H1 (cell line): ENCODE data around the gene TEAD2. TPM values are rescaled to one million over a fixed set of nuclear protein-coding genes. Genes with fewer than 3 reads are reported as not detected.

Experiments used
- CTCF ChIA-PET: fragments of 300-600 bp; sonication (Branson Sonifier 250); formaldehyde crosslinking; loops from one replicate; lab custom pipeline; 2021; ENCODE audit not compliant: partially characterized antibody; lab: Charles Lee
- POLR2A ChIA-PET: fragments of 300-600 bp; sonication (Branson Sonifier 250); formaldehyde crosslinking; loops from one replicate; lab custom pipeline; 2021; ENCODE audit warnings: inconsistent platforms; ENCODE audit not compliant: partially characterized antibody; lab: Charles Lee
- DNase-seq, 2 experiments: peaks; one replicate each; pipeline versions ENCODE4 v3.0.0 to v3.0.0-alpha.2; 2010 to 2022; ENCODE audit warnings: low spot score in 2 of 2, low read depth in 1 of 2, mixed read lengths in 1 of 2
- FAIRE-seq: peaks from 2 replicates; lab custom pipeline; 2011; peaks lifted over from hg19 to GRCh38; lab: Jason Lieb, UNC
- H2AFZ ChIP-seq: 2 replicates; pipeline ENCODE4 v1.8.1; 2012; ENCODE audit warnings: low read length, inconsistent platforms
- H2AK5ac ChIP-seq: 2 replicates; pipeline ENCODE4 v1.6.1; 2013; ENCODE audit warnings: low read depth, low read length
- H2BK120ac ChIP-seq: replicated peaks from 2 replicates; pipeline ENCODE3; 2013; ENCODE audit warnings: low read depth, low read length, inconsistent platforms
- H2BK12ac ChIP-seq: 2 replicates; pipeline ENCODE4 v1.6.1; 2013; ENCODE audit warnings: low read depth, low read length
- H2BK15ac ChIP-seq: 2 replicates; pipeline ENCODE4 v1.6.1; 2013; ENCODE audit warnings: low read length
- H2BK20ac ChIP-seq: 2 replicates; pipeline ENCODE4 v1.6.1; 2013; ENCODE audit warnings: low read length
- H2BK5ac ChIP-seq: 2 replicates; pipeline ENCODE4 v1.6.1; 2013; ENCODE audit warnings: low read depth, low read length
- H3K14ac ChIP-seq: 2 replicates; pipeline ENCODE4 v1.6.1; 2013; ENCODE audit warnings: inconsistent platforms; ENCODE audit not compliant: insufficient read length
- H3K18ac ChIP-seq: 2 replicates; pipeline ENCODE4 v1.6.1; 2013; ENCODE audit warnings: low read length; ENCODE audit errors: extremely low read depth
- H3K23ac ChIP-seq: 2 replicates; pipeline ENCODE4 v1.6.1; 2013; ENCODE audit warnings: inconsistent platforms; ENCODE audit not compliant: insufficient read length
- H3K23me2 ChIP-seq: 2 replicates; pipeline ENCODE4 v1.6.1; 2013; ENCODE audit warnings: low read depth, low read length
- H3K27ac ChIP-seq: 2 replicates; pipeline ENCODE4 v1.6.1; 2011; ENCODE audit warnings: low read depth, low read length, inconsistent platforms
- H3K27me3 ChIP-seq, 4 experiments: replicated peaks in 1 of 4; 1 replicate in 1 of 4; 2 replicates in 3 of 4; pipeline versions ENCODE4 v1.6.1 to v1.8.1; 2011 to 2013; ENCODE audit warnings: low read length in 3 of 4, mild to moderate bottlenecking in 3 of 4, inconsistent platforms in 2 of 4, mixed read lengths in 2 of 4, moderate library complexity in 1 of 4; ENCODE audit not compliant: control insufficient read depth in 3 of 4, insufficient read depth in 3 of 4; ENCODE audit errors: extremely low read depth in 1 of 4
- H3K36me3 ChIP-seq, 4 experiments: 2 replicates each; pipeline versions ENCODE4 v1.6.1 to v1.8.1; 2011 to 2013; ENCODE audit warnings: mild to moderate bottlenecking in 4 of 4, low read length in 3 of 4, moderate library complexity in 2 of 4, control low read depth in 1 of 4, inconsistent platforms in 1 of 4; ENCODE audit not compliant: insufficient read depth in 4 of 4, control insufficient read depth in 2 of 4
- H3K4ac ChIP-seq: replicated peaks from 2 replicates; pipeline ENCODE3; 2013; ENCODE audit warnings: low read length, low read depth, mixed read lengths, inconsistent platforms; ENCODE audit not compliant: insufficient read length
- H3K4me1 ChIP-seq, 4 experiments: replicated peaks in 1 of 4; 1 replicate in 1 of 4; 2 replicates in 3 of 4; pipeline versions ENCODE4 v1.6.1 to v1.8.1; 2011 to 2013; ENCODE audit warnings: low read length in 3 of 4, inconsistent platforms in 2 of 4, mixed read lengths in 1 of 4; ENCODE audit not compliant: insufficient read depth in 4 of 4, control insufficient read depth in 3 of 4
- H3K4me2 ChIP-seq, 2 experiments: 2 replicates each; pipeline versions ENCODE4 v1.6.1 to v1.8.1; 2011 to 2013; ENCODE audit warnings: low read depth in 2 of 2, low read length in 2 of 2, control low read depth in 1 of 2, inconsistent platforms in 1 of 2, mild to moderate bottlenecking in 1 of 2; ENCODE audit not compliant: insufficient read depth in 1 of 2
- H3K4me3 ChIP-seq, 4 experiments: fragments of 200-600, 300-600 bp in 1 of 4; sonication (generic), shearing (Covaris generic), sonication (Bioruptor Twin) in 1 of 4; 2 replicates each; pipeline versions ENCODE4 v1.5.1 to v1.8.1; 2011 to 2016; ENCODE audit warnings: low read length in 4 of 4, low read depth in 3 of 4, control low read depth in 2 of 4, inconsistent platforms in 2 of 4, mild to moderate bottlenecking in 2 of 4, mixed read lengths in 1 of 4, moderate library complexity in 1 of 4; ENCODE audit not compliant: insufficient read depth in 2 of 4; ENCODE audit errors: extremely low read depth in 1 of 4
- H3K56ac ChIP-seq: replicated peaks from 2 replicates; pipeline ENCODE3; 2013; ENCODE audit warnings: low read depth, mild to moderate bottlenecking, mixed read lengths, low read length, inconsistent platforms; ENCODE audit not compliant: insufficient read length
- H3K79me1 ChIP-seq: 2 replicates; pipeline ENCODE4 v1.6.1; 2013; ENCODE audit warnings: low read depth, low read length, control low read depth
- H3K79me2 ChIP-seq, 2 experiments: 2 replicates each; pipeline versions ENCODE4 v1.6.1 to v1.8.1; 2012 to 2013; ENCODE audit warnings: low read length in 2 of 2, mild to moderate bottlenecking in 2 of 2, inconsistent platforms in 1 of 2; ENCODE audit not compliant: insufficient read depth in 2 of 2, control insufficient read depth in 1 of 2
- H3K9ac ChIP-seq, 4 experiments: replicated peaks in 1 of 4; 1 replicate in 1 of 4; 2 replicates in 3 of 4; pipeline versions ENCODE4 v1.6.1 to v1.8.1; 2011 to 2013; ENCODE audit warnings: low read depth in 3 of 4, low read length in 3 of 4, control low read depth in 2 of 4, mild to moderate bottlenecking in 2 of 4, moderate library complexity in 2 of 4, inconsistent platforms in 1 of 4; ENCODE audit errors: extremely low read depth in 1 of 4
- H3K9me3 ChIP-seq, 2 experiments: 2 replicates each; pipeline versions ENCODE4 v1.6.1 to v1.8.1; 2012 to 2013; ENCODE audit warnings: mild to moderate bottlenecking in 2 of 2, moderate library complexity in 2 of 2, control low read depth in 1 of 2, inconsistent platforms in 1 of 2, low read depth in 1 of 2, low read length in 1 of 2, mixed read lengths in 1 of 2; ENCODE audit not compliant: insufficient read depth in 2 of 2
- H4K20me1 ChIP-seq, 2 experiments: replicated peaks in 1 of 2; 2 replicates each; pipeline versions ENCODE3 to v1.8.1; 2011 to 2013; ENCODE audit warnings: inconsistent platforms in 2 of 2, low read length in 2 of 2, mild to moderate bottlenecking in 1 of 2; ENCODE audit not compliant: insufficient read depth in 2 of 2, control insufficient read depth in 1 of 2
- H4K5ac ChIP-seq: 2 replicates; pipeline ENCODE4 v1.6.1; 2013; ENCODE audit warnings: low read length, low read depth, mixed read lengths, inconsistent platforms; ENCODE audit not compliant: insufficient read length
- H4K8ac ChIP-seq: 2 replicates; pipeline ENCODE4 v1.8.0; 2013; ENCODE audit warnings: mild to moderate bottlenecking, moderate library complexity, low read length, inconsistent platforms; ENCODE audit not compliant: insufficient read depth; ENCODE audit errors: extremely low read depth
- H4K91ac ChIP-seq: replicated peaks from 2 replicates; pipeline ENCODE3; 2013; ENCODE audit warnings: low read length, mixed read lengths, inconsistent platforms; ENCODE audit not compliant: insufficient read length
- POLR2AphosphoS5 ChIP-seq: IDR thresholded peaks from 2 replicates; pipeline ENCODE4 v1.6.1; 2011; ENCODE audit warnings: low read depth, low read length
- SIN3A ChIP-seq, 2 experiments: IDR thresholded peaks in 1 of 2; conservative IDR thresholded peaks in 1 of 2; 2 replicates each; pipeline ENCODE4 v1.6.1; 2011 to 2012; ENCODE audit warnings: low read length in 2 of 2, improper control_type of control experiment in 1 of 2, low read depth in 1 of 2, mild to moderate bottlenecking in 1 of 2
- TBP ChIP-seq: IDR thresholded peaks from 2 replicates; pipeline ENCODE4 v1.6.1; 2011; ENCODE audit warnings: low read depth, low read length, improper control_type of control experiment
- WGBS, 2 experiments: shearing (Covaris generic) in 1 of 2; methylation state at CpG; one replicate each; pipeline versions ENCODE4 v1.1.6 to v1.1.7; 2013 to 2015; ENCODE audit warnings: low lambda C conversion rate in 2 of 2, mixed read lengths in 2 of 2, inconsistent platforms in 1 of 2, low coverage in 1 of 2, missing lambda C conversion rate in 1 of 2; ENCODE audit not compliant: insufficient replicate concordance in 2 of 2, insufficient coverage in 1 of 2, insufficient read length in 1 of 2; ENCODE audit errors: extremely low coverage in 1 of 2, missing lambda C conversion rate in 1 of 2; 5-methylcytosine and 5-hydroxymethylcytosine counted together
- polyA plus RNA-seq, 7 experiments: library from polyadenylated mRNA; depleted of rRNA in 3 of 7; stranded (reverse) in 5 of 7; unstranded in 2 of 7; fragments of >200 nt in 5 of 7; fragments of 200-250 nt in 2 of 7; gene quantifications; 1 replicate in 5 of 7; 2 replicates in 1 of 7; 4 replicates in 1 of 7; pipeline versions ENCODE4 v1.2.1 to v1.2.3, GENCODE V29; 2011 to 2013; ENCODE audit warnings: missing spikeins in 2 of 7, mixed read lengths in 2 of 7
- total RNA-seq: library from RNA; stranded (reverse); fragmentation: NEBNext Ultra II Directional; extraction: Animal tissue kit (Norgen Biotek cat#: 25700); gene quantifications from 2 replicates; pipeline ENCODE4 v1.2.1, GENCODE V29; 2021
- TF ChIP-seq, protein P1 (sequence below), 3 experiments: IDR thresholded peaks; 1 replicate in 2 of 3; 2 replicates in 1 of 3; pipeline versions ENCODE4 v1.5.1 to v1.6.1; 2011; ENCODE audit warnings: low read length in 3 of 3, mild to moderate bottlenecking in 3 of 3, inconsistent platforms in 2 of 3, low read depth in 1 of 3, moderate library complexity in 1 of 3; ENCODE audit not compliant: insufficient read depth in 1 of 3; ENCODE audit errors: control extremely low read depth in 1 of 3
- TF ChIP-seq, protein P2 (sequence below): IDR thresholded peaks from 2 replicates; pipeline ENCODE4 v1.6.1; 2012; ENCODE audit warnings: inconsistent platforms
- TF ChIP-seq, protein P3 (sequence below): IDR thresholded peaks from 2 replicates; pipeline ENCODE4 v1.6.1; 2011; ENCODE audit warnings: low read depth, mild to moderate bottlenecking, low read length; ENCODE audit not compliant: insufficient read depth

The TEAD2 gene
- total and polyA plus RNA-seq, 2 of the 8 experiments (the other 6 are each of a cell fraction or from before 2014, with no cell fraction given), result 87.6 to 146 TPM

DNA sequence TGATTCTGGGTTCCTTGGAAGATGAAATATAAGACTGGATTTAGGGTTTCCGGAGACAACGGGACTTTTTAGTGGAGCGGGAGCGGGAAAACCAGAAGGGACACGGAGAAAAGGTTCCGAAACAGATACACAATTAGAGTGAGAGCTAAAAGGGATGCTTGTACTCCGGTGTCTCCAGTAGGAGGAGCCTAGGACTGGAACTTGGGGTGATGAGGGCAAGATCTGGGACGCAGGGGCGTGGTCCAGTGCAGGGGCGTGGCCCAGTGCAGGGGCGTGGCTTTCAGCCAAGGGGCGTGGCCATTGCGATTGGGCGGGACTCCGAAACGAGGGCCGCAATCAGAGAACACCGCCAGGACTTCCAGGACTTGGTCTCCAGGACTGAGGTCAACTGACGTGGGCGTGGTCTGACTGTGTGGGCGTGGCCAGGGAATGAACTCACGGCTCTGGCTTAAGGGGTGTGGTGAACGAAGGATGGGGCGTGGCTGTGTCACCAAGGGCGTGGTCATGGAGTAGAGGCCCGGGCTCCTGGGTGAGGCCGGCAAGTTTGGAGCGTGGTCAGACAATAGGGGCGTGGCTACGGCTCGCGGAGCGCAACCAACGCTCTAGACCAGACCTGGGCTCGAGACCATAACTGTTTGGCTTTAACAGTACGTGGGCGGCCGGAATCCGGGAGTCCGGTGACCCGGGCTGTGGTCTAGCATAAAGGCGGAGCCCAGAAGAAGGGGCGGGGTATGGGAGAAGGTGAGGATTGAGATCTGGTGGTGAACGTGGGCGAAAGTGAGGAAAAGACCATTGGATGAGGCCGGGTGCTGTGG, 1.3 kb upstream of the TEAD2 start, which contains the start of gene DKKL1:
DKKL1 (plus strand) TSS at position 610 of the 815 bp plus-strand sequence; CDS start at position 732, 122 bp downstream.
- no peak within 1 kb of the TSS for H2AFZ ChIP-seq
- ChIA-PET CTCF (interaction anchor here (0.9 to 2.3 kb wide), 3 partner anchors 13 to 72 kb away, joined by 3 to 9 read pairs (median 3); no protein-coding TSS in a partner anchor), POLR2A (interaction anchor here (0.6 to 7.0 kb wide), 9 partner anchors 10 to 227 kb away, joined by 3 to 112 read pairs (median 3); partner anchors contain the start of genes ALDH16A1, CD37 and RPS11)
- no peaks in the 10 kb centered on the region for H3K27me3 ChIP-seq
- H3K23me2 ChIP-seq, result peaks cover 8% of the 10 kb centered on the region; the same call in 1 of the 2 replicates
- H2BK20ac ChIP-seq, result no peak within 1 kb of the TSS
- H3K4ac ChIP-seq, result no peak within 1 kb of the TSS
- no peaks in the 10 kb centered on the region for H3K9me3 ChIP-seq
- H3K18ac ChIP-seq, result peak within 1 kb of the TSS; percentile 32; the same call in 1 of the 2 replicates
- peak within 1 kb of the TSS; percentile 57 for H4K5ac ChIP-seq
- H4K91ac ChIP-seq, result peak within 1 kb of the TSS; percentile 39
- H3K4me3 ChIP-seq, result peak within 1 kb of the TSS; percentile 92 to 95 (median 93)
- peak within 1 kb of the TSS; percentile 27; the same call in 1 of the 2 replicates for H2BK12ac ChIP-seq
- H3K23ac ChIP-seq, result no peak within 1 kb of the TSS
- H3K79me2 ChIP-seq, result peaks cover 3 to 29% of the 10 kb centered on the region in 2 experiments; a peak in 3 of 4 replicates
- no peak within 1 kb of the TSS for H2AK5ac ChIP-seq
- peak within 1 kb of the TSS in 3 of 4 experiments; percentile 38 to 47 (median 45); a peak in 4 of 7 replicates for H3K9ac ChIP-seq
- peak within 1 kb of the TSS; percentile 21 for H2BK120ac ChIP-seq
- FAIRE-seq (peak; percentile 99), DNase-seq (peak; percentile 100)
- no peak within 1 kb of the TSS for H4K8ac ChIP-seq
- H3K14ac ChIP-seq, result no peak within 1 kb of the TSS
- 1% methylated on average over 46 of the region's 46 CpGs; no CpG with 5 or more reads in 1 of the 2 experiments for WGBS, 2 experiments
- 0 out of 2 replicates have a peak within 1 kb of the TSS, but pooled peaks have one; percentile 31 for H3K27ac ChIP-seq
- 0 out of 2 replicates have a peak within 1 kb of the TSS, but pooled peaks have one; percentile 39 for H2BK5ac ChIP-seq
- peaks cover 5% of the 10 kb centered on the region; the same call in 1 of the 2 replicates for H3K79me1 ChIP-seq
- no peak within 1 kb of the TSS for H3K56ac ChIP-seq
- H2BK15ac ChIP-seq, result 0 out of 2 replicates have a peak within 1 kb of the TSS, but pooled peaks have one; percentile 61
- H3K36me3 ChIP-seq, result peaks cover 6 to 14% (median 7%) of the 10 kb centered on the region in 4 experiments; a peak in 7 of 8 replicates
- peak within 1 kb of the TSS; percentile 79 to 89 for H3K4me2 ChIP-seq
- H4K20me1 ChIP-seq, result no peaks in the 10 kb centered on the region
- H3K4me1 ChIP-seq, result peaks cover 0 to 16% (median 9%) of the 10 kb centered on the region in 4 experiments; a peak in 5 of 7 replicates
- TF ChIP-seq, protein P1, sequence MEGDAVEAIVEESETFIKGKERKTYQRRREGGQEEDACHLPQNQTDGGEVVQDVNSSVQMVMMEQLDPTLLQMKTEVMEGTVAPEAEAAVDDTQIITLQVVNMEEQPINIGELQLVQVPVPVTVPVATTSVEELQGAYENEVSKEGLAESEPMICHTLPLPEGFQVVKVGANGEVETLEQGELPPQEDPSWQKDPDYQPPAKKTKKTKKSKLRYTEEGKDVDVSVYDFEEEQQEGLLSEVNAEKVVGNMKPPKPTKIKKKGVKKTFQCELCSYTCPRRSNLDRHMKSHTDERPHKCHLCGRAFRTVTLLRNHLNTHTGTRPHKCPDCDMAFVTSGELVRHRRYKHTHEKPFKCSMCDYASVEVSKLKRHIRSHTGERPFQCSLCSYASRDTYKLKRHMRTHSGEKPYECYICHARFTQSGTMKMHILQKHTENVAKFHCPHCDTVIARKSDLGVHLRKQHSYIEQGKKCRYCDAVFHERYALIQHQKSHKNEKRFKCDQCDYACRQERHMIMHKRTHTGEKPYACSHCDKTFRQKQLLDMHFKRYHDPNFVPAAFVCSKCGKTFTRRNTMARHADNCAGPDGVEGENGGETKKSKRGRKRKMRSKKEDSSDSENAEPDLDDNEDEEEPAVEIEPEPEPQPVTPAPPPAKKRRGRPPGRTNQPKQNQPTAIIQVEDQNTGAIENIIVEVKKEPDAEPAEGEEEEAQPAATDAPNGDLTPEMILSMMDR (IDR thresholded peaks at IDR 0.05; ENCODE audit: control extremely low read depth in 1 of 3, insufficient read depth in 1 of 3, low read depth in 1 of 3, low read length in 3 of 3), result peak in 2 of 3 experiments; percentile 14 to 55; a peak in 2 of 4 replicates
- 0 out of 2 replicates have a peak, but pooled peaks have one; percentile 24 for TF ChIP-seq POLR2AphosphoS5
- peak in 1 of 2 experiments; percentile 79; a peak in 2 of 4 replicates for TF ChIP-seq SIN3A (conservative IDR thresholded peaks at IDR 0.05 in 1 of 2, IDR thresholded peaks at IDR 0.05 in 1 of 2; ENCODE audit: low read depth in 1 of 2, low read length in 2 of 2)
- peak; percentile 26 for TF ChIP-seq TBP
- TF ChIP-seq, protein P2, sequence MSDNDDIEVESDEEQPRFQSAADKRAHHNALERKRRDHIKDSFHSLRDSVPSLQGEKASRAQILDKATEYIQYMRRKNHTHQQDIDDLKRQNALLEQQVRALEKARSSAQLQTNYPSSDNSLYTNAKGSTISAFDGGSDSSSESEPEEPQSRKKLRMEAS, result peak; percentile 68
- TF ChIP-seq, protein P3, sequence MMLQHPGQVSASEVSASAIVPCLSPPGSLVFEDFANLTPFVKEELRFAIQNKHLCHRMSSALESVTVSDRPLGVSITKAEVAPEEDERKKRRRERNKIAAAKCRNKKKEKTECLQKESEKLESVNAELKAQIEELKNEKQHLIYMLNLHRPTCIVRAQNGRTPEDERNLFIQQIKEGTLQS, result no peak
